ENCODE results near the gene NUBP2. TPM values are rescaled to one million over a fixed set of nuclear protein-coding genes. Genes with fewer than 3 reads are reported as not detected.
A peak's percentile ranks its signal among the peaks of the same experiment; 100 is the strongest.

NUBP2 gene
- total and polyA plus RNA-seq, 10 of the 15 experiments (the other 5 are each of a cell fraction or from before 2014, with no cell fraction given) = 1.9 to 129 (median 51.7) TPM

- DNase-seq (ENCODE audit: low read depth, low spot score) (no peak), FAIRE-seq (no peak), ATAC-seq (no peak)
- TF ChIP-seq POU2F2 (IDR thresholded peaks at IDR 0.05; ENCODE audit: borderline replicate concordance, low read depth, low read length) = no peak
- TF ChIP-seq, protein P1, sequence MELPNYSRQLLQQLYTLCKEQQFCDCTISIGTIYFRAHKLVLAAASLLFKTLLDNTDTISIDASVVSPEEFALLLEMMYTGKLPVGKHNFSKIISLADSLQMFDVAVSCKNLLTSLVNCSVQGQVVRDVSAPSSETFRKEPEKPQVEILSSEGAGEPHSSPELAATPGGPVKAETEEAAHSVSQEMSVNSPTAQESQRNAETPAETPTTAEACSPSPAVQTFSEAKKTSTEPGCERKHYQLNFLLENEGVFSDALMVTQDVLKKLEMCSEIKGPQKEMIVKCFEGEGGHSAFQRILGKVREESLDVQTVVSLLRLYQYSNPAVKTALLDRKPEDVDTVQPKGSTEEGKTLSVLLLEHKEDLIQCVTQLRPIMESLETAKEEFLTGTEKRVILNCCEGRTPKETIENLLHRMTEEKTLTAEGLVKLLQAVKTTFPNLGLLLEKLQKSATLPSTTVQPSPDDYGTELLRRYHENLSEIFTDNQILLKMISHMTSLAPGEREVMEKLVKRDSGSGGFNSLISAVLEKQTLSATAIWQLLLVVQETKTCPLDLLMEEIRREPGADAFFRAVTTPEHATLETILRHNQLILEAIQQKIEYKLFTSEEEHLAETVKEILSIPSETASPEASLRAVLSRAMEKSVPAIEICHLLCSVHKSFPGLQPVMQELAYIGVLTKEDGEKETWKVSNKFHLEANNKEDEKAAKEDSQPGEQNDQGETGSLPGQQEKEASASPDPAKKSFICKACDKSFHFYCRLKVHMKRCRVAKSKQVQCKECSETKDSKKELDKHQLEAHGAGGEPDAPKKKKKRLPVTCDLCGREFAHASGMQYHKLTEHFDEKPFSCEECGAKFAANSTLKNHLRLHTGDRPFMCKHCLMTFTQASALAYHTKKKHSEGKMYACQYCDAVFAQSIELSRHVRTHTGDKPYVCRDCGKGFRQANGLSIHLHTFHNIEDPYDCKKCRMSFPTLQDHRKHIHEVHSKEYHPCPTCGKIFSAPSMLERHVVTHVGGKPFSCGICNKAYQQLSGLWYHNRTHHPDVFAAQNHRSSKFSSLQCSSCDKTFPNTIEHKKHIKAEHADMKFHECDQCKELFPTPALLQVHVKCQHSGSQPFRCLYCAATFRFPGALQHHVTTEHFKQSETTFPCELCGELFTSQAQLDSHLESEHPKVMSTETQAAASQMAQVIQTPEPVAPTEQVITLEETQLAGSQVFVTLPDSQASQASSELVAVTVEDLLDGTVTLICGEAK (IDR thresholded peaks at IDR 0.05; ENCODE audit: borderline replicate concordance) = no peak
- TF ChIP-seq LARP7 (IDR thresholded peaks at IDR 0.05) = no peak
- no peak for TF ChIP-seq NR2C2 (IDR thresholded peaks at IDR 0.05; ENCODE audit: borderline replicate concordance, control insufficient read depth, insufficient read length, low read depth)
- Histone ChIP-seq H3K27ac (ENCODE audit: control insufficient read depth, insufficient read depth) (no peak overlapping the region), H3K36me3 (ENCODE audit: control insufficient read depth in 2 of 2, insufficient read depth in 2 of 2, low read length in 1 of 2) (no peaks in the 10 kb centered on the region), H3K4me3 (peak overlapping the region; percentile 75), H3K4me2 (ENCODE audit: control insufficient read depth, insufficient read depth) (peak overlapping the region; percentile 70), H3K9me3 (replicated peaks; ENCODE audit: control insufficient read depth, insufficient read depth, low read length) (no peaks in the 10 kb centered on the region), H2AFZ (ENCODE audit: control insufficient read depth, low read depth, low read length) (no peak overlapping the region), H3K4me1 (ENCODE audit: control insufficient read depth, insufficient read depth, low read length) (peaks cover 4% of the 10 kb centered on the region; the same call in 1 of the 2 replicates), H3K9ac (ENCODE audit: control insufficient read depth, insufficient read depth, low read length) (no peak overlapping the region), H4K20me1 (ENCODE audit: control insufficient read depth, insufficient read depth) (no peaks in the 10 kb centered on the region), H3K79me2 (ENCODE audit: control insufficient read depth, insufficient read depth, low read length) (peaks cover 17% of the 10 kb centered on the region), H3K27me3 (replicated peaks in 1 of 2; ENCODE audit: control insufficient read depth in 2 of 2, insufficient read depth in 2 of 2, low read length in 1 of 2) (no peaks in the 10 kb centered on the region)
- WGBS (ENCODE audit: insufficient coverage, insufficient replicate concordance, low lambda C conversion rate, missing lambda C conversion rate) = 54% methylated on average over 15 of the region's 15 CpGs
- TSS peak; percentile 74 for BruUV-seq (replicated peaks)
- ChIA-PET RAD21 (ENCODE audit: unreplicated experiment) (no interaction called here), CTCF (no interaction called here), SMC1A (ENCODE audit: uncharacterized antibody, unreplicated experiment) (interaction anchor here (1.6 kb wide), 1 partner anchor 43 kb away, joined by 3 read pairs; the partner anchor contains the start of genes NUBP2 and SPSB3), POLR2A (no interaction called here)
- intact Hi-C loops (cut with micrococcal nuclease; ENCODE audit: unreplicated experiment) (no loop called here), in situ Hi-C loops (cut with MboI) (no loop called here)
Measured at GRCh38 chr16:1825381-1825863, 42.7 kb downstream of the NUBP2 start.
